Liver (tissue), 2 donors: ENCODE measurements around the gene ADAMTS2.

Experiments
- CTCF ChIP-seq: fragments of 150-350 bp; IDR thresholded peaks from 2 replicates; pipeline ENCODE4 v1.5.1; 2017; ENCODE audit warnings: improper control_type of control experiment, low read depth, low read length; ENCODE audit not compliant: missing input control
- REST ChIP-seq: IDR thresholded peaks from 2 replicates; pipeline ENCODE4 v1.6.1; 2016; ENCODE audit warnings: antibody characterized with exemption, mild to moderate bottlenecking
- donor health status: healthy.

DNA sequence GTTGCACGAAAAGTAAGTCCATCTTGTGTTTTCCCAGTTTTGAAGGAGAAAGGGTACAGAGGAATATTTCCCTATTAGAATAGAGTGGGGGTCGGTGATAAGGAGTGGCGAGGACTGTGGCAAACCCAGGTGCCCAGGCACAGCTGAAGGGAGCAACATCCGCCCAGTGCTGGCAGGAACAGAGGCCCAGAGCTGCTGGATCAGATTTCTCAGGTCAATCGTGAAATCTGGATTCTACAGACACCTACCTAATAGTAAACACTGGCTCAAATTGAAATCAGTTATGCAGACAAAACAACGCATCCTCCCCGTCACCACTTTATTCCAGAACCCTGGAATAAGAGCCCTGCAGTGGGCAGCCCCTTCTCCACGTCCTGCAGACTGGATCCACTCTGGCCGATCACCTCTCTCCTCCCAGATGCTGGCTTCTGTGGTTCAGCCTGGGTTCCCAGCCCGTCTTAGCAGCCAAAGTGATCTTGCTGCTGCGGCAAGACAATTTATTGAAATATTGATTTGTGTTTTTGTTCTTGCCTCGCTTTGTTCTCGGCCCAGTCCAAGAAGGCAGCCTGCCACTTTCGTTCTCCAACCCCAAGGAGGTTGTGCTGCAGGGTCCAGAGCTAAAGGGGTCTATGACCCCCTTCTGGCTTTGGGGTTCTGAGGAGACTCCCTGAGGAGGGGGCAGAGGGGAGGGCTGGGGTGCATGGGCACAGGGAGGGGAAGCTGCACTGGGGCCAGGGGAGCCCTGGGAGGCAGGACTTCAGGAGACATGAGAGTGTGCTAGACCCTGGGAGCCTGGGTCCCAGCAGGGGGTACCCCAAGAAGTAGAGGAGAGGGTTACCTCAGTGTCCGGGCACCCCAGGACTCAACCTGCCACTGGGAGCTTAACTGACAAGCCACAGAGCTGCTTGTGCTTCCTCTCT is 181.8 kb downstream of the ADAMTS2 start:
- TF ChIP-seq CTCF = no peak
- TF ChIP-seq REST = no peak
